GM12878 (cell line): Measurements from ENCODE around the gene TRABD2B. TPM values are rescaled to one million over a fixed set of nuclear protein-coding genes. Genes with fewer than 3 reads are reported as not detected.

Source experiments
- ATAC-seq: fragments of 200-7000 bp; cut with Tn5 transposase; 3 replicates; pipeline ENCODE4 v1.9.1; 2020; ENCODE audit warnings: mild to moderate bottlenecking, moderate library complexity
- BruUV-seq: library from RNA; stranded (reverse); fragments of 400-500 nt; replicated peaks from 2 replicates; lab custom pipeline; 2021; lab: Mats Ljungman, UMichigan
- CTCF ChIA-PET: fragments of 300-600 bp; sonication (Branson Sonifier 250); formaldehyde crosslinking; extraction: SDS; loops from one replicate; lab custom pipeline; 2021; ENCODE audit warnings: inconsistent platforms; lab: Yijun Ruan, JAX
- POLR2A ChIA-PET: fragments of 350-600 bp; formaldehyde crosslinking; extraction: SDS; loops from one replicate; lab custom pipeline; 2021; ENCODE audit warnings: inconsistent platforms; lab: Charles Lee
- RAD21 ChIA-PET: fragments of 300-600 bp; sonication (Branson Sonifier 250); formaldehyde crosslinking; loops from one replicate; lab custom pipeline; 2023; ENCODE audit warnings: antibody characterized with exemption; ENCODE audit not compliant: unreplicated experiment; lab: Charles Lee
- SMC1A ChIA-PET: fragments of 300-600 bp; sonication (Branson Sonifier 250); formaldehyde crosslinking; loops from one replicate; lab custom pipeline; 2023; ENCODE audit not compliant: unreplicated experiment, uncharacterized antibody; lab: Charles Lee
- DNase-seq: peaks from one replicate; pipeline ENCODE4 v3.0.0-alpha.2; 2011; ENCODE audit warnings: low read depth, low spot score
- FAIRE-seq: peaks from 3 replicates; lab custom pipeline; 2011; peaks lifted over from hg19 to GRCh38; lab: Jason Lieb, UNC
- H2AFZ ChIP-seq: 2 replicates; pipeline ENCODE4 v1.6.0; 2011; ENCODE audit warnings: low read depth, low read length, control low read depth; ENCODE audit not compliant: control insufficient read depth
- H3K27ac ChIP-seq: 2 replicates; pipeline ENCODE4 v1.5.1; 2011; ENCODE audit warnings: control low read depth; ENCODE audit not compliant: control insufficient read depth, insufficient read depth
- H3K27me3 ChIP-seq, 2 experiments: replicated peaks in 1 of 2; 2 replicates each; pipeline versions ENCODE4 v1.6.0 to v1.6.1; 2011; ENCODE audit warnings: low read length in 1 of 2; ENCODE audit not compliant: control insufficient read depth in 2 of 2, insufficient read depth in 2 of 2
- H3K36me3 ChIP-seq, 2 experiments: 2 replicates each; pipeline ENCODE4 v1.5.1; 2011; ENCODE audit warnings: low read length in 1 of 2; ENCODE audit not compliant: control insufficient read depth in 2 of 2, insufficient read depth in 2 of 2
- H3K4me1 ChIP-seq: 2 replicates; pipeline ENCODE4 v1.6.1; 2011; ENCODE audit warnings: mild to moderate bottlenecking, low read length, moderate library complexity, mixed read lengths; ENCODE audit not compliant: control insufficient read depth, insufficient read depth
- H3K4me2 ChIP-seq: 2 replicates; pipeline ENCODE4 v1.6.0; 2011; ENCODE audit warnings: control low read depth; ENCODE audit not compliant: control insufficient read depth, insufficient read depth
- H3K4me3 ChIP-seq: fragments of 200-600 bp; sonication (generic); 2 replicates; pipeline ENCODE4 v1.5.1; 2016
- H3K79me2 ChIP-seq: 2 replicates; pipeline ENCODE4 v1.6.0; 2011; ENCODE audit warnings: low read length; ENCODE audit not compliant: control insufficient read depth, insufficient read depth
- H3K9ac ChIP-seq: 2 replicates; pipeline ENCODE4 v1.8.0; 2011; ENCODE audit warnings: low read length, control low read depth, mixed read lengths; ENCODE audit not compliant: control insufficient read depth, insufficient read depth
- H3K9me3 ChIP-seq: replicated peaks from 3 replicates; pipeline ENCODE4 v1.5.1; 2011; ENCODE audit warnings: mild to moderate bottlenecking, low read length; ENCODE audit not compliant: control insufficient read depth, insufficient read depth
- H4K20me1 ChIP-seq: 2 replicates; pipeline ENCODE4 v1.6.0; 2011; ENCODE audit not compliant: control insufficient read depth, insufficient read depth
- ATF7 ChIP-seq: fragments of 450-650 bp; IDR thresholded peaks from 2 replicates; pipeline ENCODE4 v1.6.1; 2016; ENCODE audit warnings: low read depth, mild to moderate bottlenecking
- CBX5 ChIP-seq: sonication (generic); IDR thresholded peaks from 2 replicates; pipeline ENCODE4 v1.6.1; 2016; ENCODE audit warnings: low read depth, moderate library complexity, mild to moderate bottlenecking, inconsistent platforms
- ETV6 ChIP-seq, 2 experiments: fragments of 450-650 bp in 1 of 2; IDR thresholded peaks in 1 of 2; conservative IDR thresholded peaks in 1 of 2; 2 replicates each; pipeline ENCODE4 v1.6.1; 2014; ENCODE audit warnings: antibody characterized with exemption in 1 of 2, borderline replicate concordance in 1 of 2, low read depth in 1 of 2, mild to moderate bottlenecking in 1 of 2, moderate library complexity in 1 of 2
- IRF4 ChIP-seq: IDR thresholded peaks from 2 replicates; pipeline ENCODE4 v1.6.1; 2011; ENCODE audit warnings: low read depth, low read length
- KAT2A ChIP-seq: conservative IDR thresholded peaks from 2 replicates; pipeline ENCODE4 v1.6.1; 2011; ENCODE audit warnings: low read depth, low read length; ENCODE audit not compliant: control insufficient read depth
- RAD51 ChIP-seq: fragments of 450-650 bp; IDR thresholded peaks from 2 replicates; pipeline ENCODE4 v1.6.1; 2016; ENCODE audit warnings: moderate library complexity, mild to moderate bottlenecking, inconsistent platforms
- SREBF1 ChIP-seq: IDR thresholded peaks from 2 replicates; pipeline ENCODE4 v1.6.1; 2012; ENCODE audit warnings: mild to moderate bottlenecking, low read length
- TCF3 ChIP-seq: IDR thresholded peaks from 2 replicates; pipeline ENCODE4 v1.6.1; 2012; ENCODE audit warnings: low read depth, mild to moderate bottlenecking, low read length, borderline replicate concordance; ENCODE audit not compliant: insufficient read depth
- WRNIP1 ChIP-seq: IDR thresholded peaks from 2 replicates; pipeline ENCODE4 v1.6.1; 2011; ENCODE audit warnings: low read depth, low read length, improper control_type of control experiment, borderline replicate concordance
- ZNF217 ChIP-seq: fragments of 450-650 bp; IDR thresholded peaks from 2 replicates; pipeline ENCODE4 v1.6.1; 2017; ENCODE audit warnings: antibody characterized with exemption, mild to moderate bottlenecking
- WGBS: methylation state at CpG from one replicate; pipeline ENCODE4 v1.1.6; 2016; ENCODE audit warnings: low lambda C conversion rate; ENCODE audit not compliant: insufficient replicate concordance, insufficient coverage; ENCODE audit errors: missing lambda C conversion rate; 5-methylcytosine and 5-hydroxymethylcytosine counted together
- in situ Hi-C: fragments of 300-500 bp; cut with MboI; formaldehyde crosslinking; loops from 9 replicates; pipeline ENCODE4 v1.14.3; 2018; ENCODE audit warnings: mixed read lengths
- intact Hi-C: fragments of 100-400 bp; cut with micrococcal nuclease; formaldehyde crosslinking; loops from one replicate; pipeline ENCODE4 v1.14.2; 2022; ENCODE audit not compliant: unreplicated experiment
- polyA plus RNA-seq, 11 experiments: library from polyadenylated mRNA; depleted of rRNA in 4 of 11; unstranded in 6 of 11; stranded (reverse) in 5 of 11; fragments of >200 nt; fragmentation: Nextera tagmentation in 4 of 11; fragmentation: Illumina TruSeq in 1 of 11; extraction: Ambion mirVana in 4 of 11; extraction: Trizol in 1 of 11; gene quantifications; 1 replicate in 1 of 11; 2 replicates in 10 of 11; pipeline versions ENCODE4 v1.2.1 to v1.2.3, GENCODE V29; 2011 to 2016; ENCODE audit warnings: inconsistent platforms in 2 of 11, missing spikeins in 2 of 11, low read depth in 1 of 11
- total RNA-seq, 4 experiments: library from RNA; depleted of rRNA in 3 of 4; stranded (reverse); fragments of >200 nt in 3 of 4; fragmentation: Illumina TruSeq in 1 of 4; extraction: Trizol in 1 of 4; gene quantifications; 2 replicates each; pipeline versions ENCODE4 v1.2.1 to v1.2.3, GENCODE V29; 2013 to 2021
- TF ChIP-seq, protein P1 (sequence below): fragments of 450-650 bp; IDR thresholded peaks from 2 replicates; pipeline ENCODE4 v1.6.1; 2018; ENCODE audit warnings: borderline replicate concordance, mild to moderate bottlenecking; ENCODE audit not compliant: partially characterized antibody
- TF ChIP-seq, protein P2 (sequence below): IDR thresholded peaks from 2 replicates; pipeline ENCODE4 v1.6.1; 2012; ENCODE audit warnings: low read depth, low read length, improper control_type of control experiment
- TF ChIP-seq, protein P3 (sequence below): fragments of 450-650 bp; IDR thresholded peaks from 2 replicates; pipeline ENCODE4 v1.6.1; 2016; ENCODE audit warnings: mild to moderate bottlenecking

The TRABD2B gene
- total and polyA plus RNA-seq, 10 of the 15 experiments (the other 5 are each of a cell fraction or from before 2014, with no cell fraction given) = not detected

DNA sequence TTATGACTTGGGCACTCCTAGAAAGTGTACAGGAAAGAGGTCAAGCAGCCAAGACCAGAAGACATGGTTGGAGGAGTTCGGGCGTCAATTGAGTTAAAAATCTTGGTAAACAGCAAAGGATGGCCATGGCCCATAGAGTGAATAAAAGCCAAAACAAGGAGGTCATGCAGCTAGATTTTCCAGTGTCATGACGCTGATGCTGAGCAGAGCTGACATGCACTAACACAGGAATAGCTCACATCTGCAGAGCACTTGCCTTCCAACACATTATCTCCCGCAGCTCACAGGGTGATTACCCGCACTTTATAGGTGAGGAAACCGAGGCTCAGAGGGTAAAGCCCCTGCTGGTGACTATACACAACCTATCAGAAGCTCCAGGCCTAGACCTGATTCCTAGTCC lies 49.7 kb downstream of the TRABD2B start:
- FAIRE-seq = no peak
- no peaks in the 10 kb centered on the region for H4K20me1 ChIP-seq

DNA sequence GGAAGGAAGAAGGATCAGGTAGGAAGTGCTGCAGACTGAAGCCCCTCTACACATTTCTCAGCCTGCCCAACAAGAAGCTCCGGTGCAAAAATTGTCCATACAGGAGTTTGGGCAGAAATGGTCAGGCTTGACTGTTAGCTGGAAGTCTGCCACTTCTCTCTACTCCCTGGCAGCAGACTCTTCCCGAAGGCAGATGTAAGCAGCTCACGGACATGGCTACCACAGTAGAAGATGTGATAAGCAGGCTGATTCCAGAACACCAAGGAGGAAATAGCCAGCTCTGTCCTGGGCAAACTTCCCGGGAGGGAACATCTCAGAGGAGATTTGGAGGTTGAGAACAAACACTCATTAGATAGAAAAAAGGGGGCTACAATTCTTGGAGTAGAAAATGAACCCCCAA lies 52.6 kb downstream of the TRABD2B start:
- intact Hi-C loops = no loop called here
- WGBS = 1% methylated on average over 4 of the region's 4 CpGs
- TF ChIP-seq CBX5 (no peak), KAT2A (no peak), RAD51 (no peak), TCF3 (no peak), ATF7 (no peak), IRF4 (no peak), ETV6 (conservative IDR thresholded peaks at IDR 0.05 in 1 of 2, IDR thresholded peaks at IDR 0.05 in 1 of 2; ENCODE audit: borderline replicate concordance in 1 of 2, low read depth in 1 of 2) (no peak), WRNIP1 (no peak)
- TF ChIP-seq, protein P1, sequence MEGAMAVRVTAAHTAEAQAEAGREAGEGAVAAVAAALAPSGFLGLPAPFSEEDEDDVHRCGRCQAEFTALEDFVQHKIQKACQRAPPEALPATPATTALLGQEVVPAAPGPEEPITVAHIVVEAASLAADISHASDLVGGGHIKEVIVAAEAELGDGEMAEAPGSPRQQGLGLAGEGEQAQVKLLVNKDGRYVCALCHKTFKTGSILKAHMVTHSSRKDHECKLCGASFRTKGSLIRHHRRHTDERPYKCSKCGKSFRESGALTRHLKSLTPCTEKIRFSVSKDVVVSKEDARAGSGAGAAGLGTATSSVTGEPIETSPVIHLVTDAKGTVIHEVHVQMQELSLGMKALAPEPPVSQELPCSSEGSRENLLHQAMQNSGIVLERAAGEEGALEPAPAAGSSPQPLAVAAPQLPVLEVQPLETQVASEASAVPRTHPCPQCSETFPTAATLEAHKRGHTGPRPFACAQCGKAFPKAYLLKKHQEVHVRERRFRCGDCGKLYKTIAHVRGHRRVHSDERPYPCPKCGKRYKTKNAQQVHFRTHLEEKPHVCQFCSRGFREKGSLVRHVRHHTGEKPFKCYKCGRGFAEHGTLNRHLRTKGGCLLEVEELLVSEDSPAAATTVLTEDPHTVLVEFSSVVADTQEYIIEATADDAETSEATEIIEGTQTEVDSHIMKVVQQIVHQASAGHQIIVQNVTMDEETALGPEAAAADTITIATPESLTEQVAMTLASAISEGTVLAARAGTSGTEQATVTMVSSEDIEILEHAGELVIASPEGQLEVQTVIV = no peak

More for the DNA sequence above, 49.7 kb downstream of the TRABD2B start:
- H3K9me3 ChIP-seq = no peaks in the 10 kb centered on the region
- intact Hi-C loops = no loop called here
- H3K4me1 ChIP-seq = no peaks in the 10 kb centered on the region
- ChIA-PET POLR2A (no interaction called here), RAD21 (no interaction called here), SMC1A (no interaction called here), CTCF (no interaction called here)
- H3K4me3 ChIP-seq = no peak overlapping the region
- DNase-seq (no peak), ATAC-seq (no peak)
- TF ChIP-seq ZNF217 (no peak), SREBF1 (no peak)
- TF ChIP-seq, protein P2, sequence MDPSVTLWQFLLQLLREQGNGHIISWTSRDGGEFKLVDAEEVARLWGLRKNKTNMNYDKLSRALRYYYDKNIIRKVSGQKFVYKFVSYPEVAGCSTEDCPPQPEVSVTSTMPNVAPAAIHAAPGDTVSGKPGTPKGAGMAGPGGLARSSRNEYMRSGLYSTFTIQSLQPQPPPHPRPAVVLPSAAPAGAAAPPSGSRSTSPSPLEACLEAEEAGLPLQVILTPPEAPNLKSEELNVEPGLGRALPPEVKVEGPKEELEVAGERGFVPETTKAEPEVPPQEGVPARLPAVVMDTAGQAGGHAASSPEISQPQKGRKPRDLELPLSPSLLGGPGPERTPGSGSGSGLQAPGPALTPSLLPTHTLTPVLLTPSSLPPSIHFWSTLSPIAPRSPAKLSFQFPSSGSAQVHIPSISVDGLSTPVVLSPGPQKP = no peak
- TF ChIP-seq, protein P3, sequence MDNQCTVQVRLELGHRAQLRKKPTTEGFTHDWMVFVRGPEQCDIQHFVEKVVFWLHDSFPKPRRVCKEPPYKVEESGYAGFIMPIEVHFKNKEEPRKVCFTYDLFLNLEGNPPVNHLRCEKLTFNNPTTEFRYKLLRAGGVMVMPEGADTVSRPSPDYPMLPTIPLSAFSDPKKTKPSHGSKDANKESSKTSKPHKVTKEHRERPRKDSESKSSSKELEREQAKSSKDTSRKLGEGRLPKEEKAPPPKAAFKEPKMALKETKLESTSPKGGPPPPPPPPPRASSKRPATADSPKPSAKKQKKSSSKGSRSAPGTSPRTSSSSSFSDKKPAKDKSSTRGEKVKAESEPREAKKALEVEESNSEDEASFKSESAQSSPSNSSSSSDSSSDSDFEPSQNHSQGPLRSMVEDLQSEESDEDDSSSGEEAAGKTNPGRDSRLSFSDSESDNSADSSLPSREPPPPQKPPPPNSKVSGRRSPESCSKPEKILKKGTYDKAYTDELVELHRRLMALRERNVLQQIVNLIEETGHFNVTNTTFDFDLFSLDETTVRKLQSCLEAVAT = no peak
- in situ Hi-C loops = no loop called here
- no TSS peak for BruUV-seq
- H2AFZ ChIP-seq = no peak overlapping the region
- no peak overlapping the region for H3K4me2 ChIP-seq
- no peaks in the 10 kb centered on the region for H3K36me3 ChIP-seq
- WGBS = 35% methylated on average over 6 of the region's 6 CpGs
- H3K27me3 ChIP-seq = peaks cover 0 to 1% of the 10 kb centered on the region in 2 experiments; a peak in 2 of 4 replicates
- no peak overlapping the region for H3K27ac ChIP-seq
- H3K9ac ChIP-seq = no peak overlapping the region
- H3K79me2 ChIP-seq = no peaks in the 10 kb centered on the region

More for the DNA sequence above, 52.6 kb downstream of the TRABD2B start:
- Histone ChIP-seq H3K4me2 (no peak overlapping the region), H3K9ac (no peak overlapping the region), H4K20me1 (no peaks in the 10 kb centered on the region), H3K4me3 (no peak overlapping the region), H3K27ac (no peak overlapping the region), H3K27me3 (no peaks in the 10 kb centered on the region; a peak in 1 of 4 replicates), H2AFZ (no peak overlapping the region), H3K9me3 (no peaks in the 10 kb centered on the region), H3K79me2 (no peaks in the 10 kb centered on the region), H3K4me1 (no peaks in the 10 kb centered on the region), H3K36me3 (no peaks in the 10 kb centered on the region)
- ChIA-PET SMC1A (no interaction called here), CTCF (no interaction called here), POLR2A (no interaction called here), RAD21 (no interaction called here)
- no peak for DNase-seq
- in situ Hi-C loops = no loop called here
- no peak for FAIRE-seq
- ATAC-seq = no peak
- no TSS peak for BruUV-seq
